Stimulated activated CD4-positive, alpha-beta T cell treated with anti-CD3 and anti-CD28 coated beads, Interleukin-15, amount 100 ng/mL, for 1 hour (primary cell): ENCODE results near the gene SDK1.
"Not testable (repeated sequence)": the region's sequence is repeated elsewhere in the genome, so short reads cannot be mapped to it uniquely, and the experiment has no call there.

Experiments used
- DNase-seq, 2 donors: peaks; one replicate each; pipeline ENCODE4 v3.0.0-alpha.2; 2020; ENCODE audit warnings: low read depth in 1 of 2, low spot score in 1 of 2

Gene SDK1

GRCh38 chr7:3649678-3650440 is 348.8 kb downstream of the SDK1 start:
- no peak for DNase-seq

GRCh38 chr7:3650844-3651243 is 349.8 kb downstream of the SDK1 start:
- no peak for DNase-seq

GRCh38 chr7:3655635-3656034 is 354.6 kb downstream of the SDK1 start:
- no peak for DNase-seq

- DNase-seq: no peak
These were observed 356.2 kb downstream of the SDK1 start for GRCh38 chr7:3657206-3657605.

- no peak for DNase-seq
These were observed 367.7 kb downstream of the SDK1 start for GRCh38 chr7:3668743-3669142.

GRCh38 chr7:3670898-3671297 is 369.8 kb downstream of the SDK1 start:
- DNase-seq: no peak

GRCh38 chr7:3673524-3673923 is 372.5 kb downstream of the SDK1 start:
- DNase-seq: peak; percentile 20 to 46

GRCh38 chr7:3678314-3678810 is 377.3 kb downstream of the SDK1 start:
- DNase-seq: no peak

GRCh38 chr7:3682028-3682710 is 381.1 kb downstream of the SDK1 start:
- DNase-seq: no peak

- no peak for DNase-seq
These were observed 382.8 kb downstream of the SDK1 start for GRCh38 chr7:3683546-3684539.

- no peak for DNase-seq
These were observed 387.0 kb downstream of the SDK1 start for GRCh38 chr7:3688071-3688470.

- DNase-seq: no peak
These were observed 387.8 kb downstream of the SDK1 start for GRCh38 chr7:3688842-3689241.

GRCh38 chr7:3691478-3692158 is 390.6 kb downstream of the SDK1 start:
- DNase-seq: no peak

- DNase-seq: no peak
These were observed 394.6 kb downstream of the SDK1 start for GRCh38 chr7:3695602-3696001.

- DNase-seq: no peak
These were observed 395.1 kb downstream of the SDK1 start for GRCh38 chr7:3696113-3696512.

- no peak for DNase-seq
These were observed 396.4 kb downstream of the SDK1 start for GRCh38 chr7:3697472-3697871.

- no peak for DNase-seq
These were observed 404.2 kb downstream of the SDK1 start for GRCh38 chr7:3705258-3705657.

GRCh38 chr7:3706091-3706490 is 405.0 kb downstream of the SDK1 start:
- not testable (repeated sequence) for DNase-seq

- DNase-seq: no peak
These were observed 409.1 kb downstream of the SDK1 start for GRCh38 chr7:3710122-3710521.

- DNase-seq: no peak
These were observed 409.5 kb downstream of the SDK1 start for GRCh38 chr7:3710531-3710930.

GRCh38 chr7:3712841-3713240 is 411.8 kb downstream of the SDK1 start:
- DNase-seq: no peak
